WTC11 (cell line): Measurements from ENCODE around the gene HEBP1. TPM values are rescaled to one million over a fixed set of nuclear protein-coding genes. Genes with fewer than 3 reads are reported as not detected.

ENCODE experiments used
- ATAC-seq: fragments of 200-7000 bp; cut with Tn5 transposase; 2 replicates; pipeline ENCODE4 v1.10.0; 2021; ENCODE audit warnings: mild to moderate bottlenecking, moderate library complexity
- CTCF ChIA-PET: fragments of 300-600 bp; sonication (Branson Sonifier 250); formaldehyde crosslinking; loops from one replicate; lab custom pipeline; 2021; ENCODE audit warnings: antibody characterized with exemption; lab: Charles Lee
- POLR2A ChIA-PET: fragments of 350-600 bp; sonication (Branson Sonifier 250); formaldehyde crosslinking; loops from one replicate; lab custom pipeline; 2021; ENCODE audit warnings: antibody characterized with exemption; lab: Charles Lee
- DNase-seq: peaks from one replicate; pipeline ENCODE4 v3.0.0; 2021; ENCODE audit warnings: low spot score
- H3K27ac Mint-ChIP-seq: 2 replicates; pipeline ENCODE4 v1.8.0; 2021; ENCODE audit warnings: mixed read lengths
- H3K27me3 Mint-ChIP-seq: 2 replicates; pipeline ENCODE4 v1.8.0; 2021; ENCODE audit warnings: low read depth, mild to moderate bottlenecking, moderate library complexity, mixed read lengths
- H3K36me3 Mint-ChIP-seq: 2 replicates; pipeline ENCODE4 v1.8.0; 2021; ENCODE audit warnings: mixed read lengths
- H3K4me1 Mint-ChIP-seq: 2 replicates; pipeline ENCODE4 v1.8.0; 2022; ENCODE audit warnings: mixed read lengths
- H3K4me3 Mint-ChIP-seq: 2 replicates; pipeline ENCODE4 v1.8.0; 2021; ENCODE audit warnings: mild to moderate bottlenecking, moderate library complexity, mixed read lengths
- H3K9me3 Mint-ChIP-seq: 2 replicates; pipeline ENCODE4 v1.8.0; 2021; ENCODE audit warnings: mixed read lengths
- ATF1 ChIP-seq: sonication (generic); formaldehyde crosslinking; IDR thresholded peaks from 2 replicates; pipeline ENCODE4 v1.8.1; 2023; ENCODE audit warnings: mild to moderate bottlenecking, moderate library complexity, missing genetic modification reagents
- JAZF1 ChIP-seq: fragments of 250-450 bp; sonication (Bioruptor Pico); IDR thresholded peaks from 2 replicates; pipeline ENCODE4 v1.9.0; 2021; ENCODE audit warnings: moderate library complexity, mild to moderate bottlenecking, inconsistent platforms
- NFATC4 ChIP-seq: fragments of 250-450 bp; sonication (Bioruptor Pico); IDR thresholded peaks from 2 replicates; pipeline ENCODE4 v1.9.0; 2021; ENCODE audit warnings: mild to moderate bottlenecking
- SMAD3 ChIP-seq: sonication (generic); formaldehyde crosslinking; IDR thresholded peaks from 2 replicates; pipeline ENCODE4 v1.8.0; 2022; ENCODE audit warnings: missing genetic modification reagents, mild to moderate bottlenecking, borderline replicate concordance
- SMAD4 ChIP-seq: sonication (generic); formaldehyde crosslinking; IDR thresholded peaks from 2 replicates; pipeline ENCODE4 v1.8.0; 2022; ENCODE audit warnings: mild to moderate bottlenecking, missing genetic modification reagents
- TP53 ChIP-seq: sonication (generic); formaldehyde crosslinking; IDR thresholded peaks from 2 replicates; pipeline ENCODE4 v1.8.1; 2023; ENCODE audit warnings: mild to moderate bottlenecking, missing genetic modification reagents
- ZNF121 ChIP-seq: sonication (generic); formaldehyde crosslinking; IDR thresholded peaks from 2 replicates; pipeline ENCODE4 v1.8.0; 2023; ENCODE audit warnings: missing genetic modification reagents
- ZNF396 ChIP-seq: fragments of 250-450 bp; sonication (Bioruptor Pico); IDR thresholded peaks from 2 replicates; pipeline ENCODE4 v1.8.0; 2021; ENCODE audit warnings: mild to moderate bottlenecking, moderate library complexity, borderline replicate concordance
- ZNF671 ChIP-seq: fragments of 250-450 bp; sonication (Bioruptor Pico); IDR thresholded peaks from 2 replicates; pipeline ENCODE4 v1.8.0; 2021; ENCODE audit warnings: mild to moderate bottlenecking
- total RNA-seq: library from RNA; stranded (reverse); gene quantifications from 3 replicates; pipeline ENCODE4 v1.2.3, GENCODE V29; 2021
- TF ChIP-seq, protein P1 (sequence below): fragments of 200-600 bp; IDR thresholded peaks from 2 replicates; pipeline ENCODE4 v1.8.0; 2022; ENCODE audit warnings: antibody characterized with exemption
- TF ChIP-seq, protein P2 (sequence below): sonication (generic); formaldehyde crosslinking; IDR thresholded peaks from 2 replicates; pipeline ENCODE4 v1.8.1; 2022; ENCODE audit warnings: low read depth, mild to moderate bottlenecking, moderate library complexity, missing genetic modification reagents, borderline replicate concordance
- TF ChIP-seq, protein P3 (sequence below): sonication (generic); formaldehyde crosslinking; IDR thresholded peaks from 2 replicates; pipeline ENCODE4 v1.8.1; 2022; ENCODE audit warnings: mild to moderate bottlenecking, moderate library complexity, missing genetic modification reagents
- TF ChIP-seq, protein P4 (sequence below): sonication (generic); formaldehyde crosslinking; IDR thresholded peaks from 2 replicates; pipeline ENCODE4 v1.8.1; 2023; ENCODE audit warnings: mild to moderate bottlenecking, missing genetic modification reagents, moderate library complexity
- TF ChIP-seq, protein P5 (sequence below): sonication (generic); formaldehyde crosslinking; IDR thresholded peaks from 2 replicates; pipeline ENCODE4 v1.8.1; 2023; ENCODE audit warnings: mild to moderate bottlenecking, missing genetic modification reagents
- TF ChIP-seq, protein P6 (sequence below): sonication (generic); formaldehyde crosslinking; IDR thresholded peaks from 2 replicates; pipeline ENCODE4 v1.8.1; 2023; ENCODE audit warnings: mild to moderate bottlenecking, missing genetic modification reagents, borderline replicate concordance

Gene HEBP1
- total RNA-seq, 1 experiment from 2014 or later, result 61.8 TPM

DNA sequence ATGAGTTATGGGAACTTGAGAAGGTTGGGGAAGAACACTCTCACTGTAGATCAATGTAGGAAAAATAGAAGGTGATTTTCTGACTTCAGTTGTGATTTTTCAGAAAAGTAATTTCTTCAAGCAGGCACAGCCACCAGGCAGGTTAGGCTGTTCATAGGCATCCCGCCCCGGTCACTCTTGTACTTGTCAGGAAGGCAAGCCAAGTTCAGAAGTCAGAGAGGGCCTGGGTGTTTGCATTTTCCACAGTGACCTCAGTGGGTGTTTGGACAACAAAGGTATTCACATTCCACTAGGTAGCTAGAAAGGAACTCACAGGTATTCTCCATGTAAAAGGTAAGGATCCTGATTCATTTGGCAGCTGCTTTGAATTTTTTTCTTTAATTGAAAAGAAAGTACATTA, 41.2 kb upstream of the HEBP1 start:
- peaks cover 15% of the 10 kb centered on the region for H3K27me3 Mint-ChIP-seq
- H3K9me3 Mint-ChIP-seq, result no peaks in the 10 kb centered on the region
- H3K36me3 Mint-ChIP-seq, result no peaks in the 10 kb centered on the region
- H3K27ac Mint-ChIP-seq, result no peak overlapping the region
- H3K4me1 Mint-ChIP-seq, result peaks cover 33% of the 10 kb centered on the region
- ATAC-seq (no peak), DNase-seq (no peak)
- TF ChIP-seq ZNF671 (CRISPR knock-in tag), result no peak
- TF ChIP-seq ATF1 (CRISPR knock-in tag), result no peak
- TF ChIP-seq SMAD4 (CRISPR knock-in tag), result no peak
- TF ChIP-seq JAZF1 (CRISPR knock-in tag), result no peak
- TF ChIP-seq, protein P1, sequence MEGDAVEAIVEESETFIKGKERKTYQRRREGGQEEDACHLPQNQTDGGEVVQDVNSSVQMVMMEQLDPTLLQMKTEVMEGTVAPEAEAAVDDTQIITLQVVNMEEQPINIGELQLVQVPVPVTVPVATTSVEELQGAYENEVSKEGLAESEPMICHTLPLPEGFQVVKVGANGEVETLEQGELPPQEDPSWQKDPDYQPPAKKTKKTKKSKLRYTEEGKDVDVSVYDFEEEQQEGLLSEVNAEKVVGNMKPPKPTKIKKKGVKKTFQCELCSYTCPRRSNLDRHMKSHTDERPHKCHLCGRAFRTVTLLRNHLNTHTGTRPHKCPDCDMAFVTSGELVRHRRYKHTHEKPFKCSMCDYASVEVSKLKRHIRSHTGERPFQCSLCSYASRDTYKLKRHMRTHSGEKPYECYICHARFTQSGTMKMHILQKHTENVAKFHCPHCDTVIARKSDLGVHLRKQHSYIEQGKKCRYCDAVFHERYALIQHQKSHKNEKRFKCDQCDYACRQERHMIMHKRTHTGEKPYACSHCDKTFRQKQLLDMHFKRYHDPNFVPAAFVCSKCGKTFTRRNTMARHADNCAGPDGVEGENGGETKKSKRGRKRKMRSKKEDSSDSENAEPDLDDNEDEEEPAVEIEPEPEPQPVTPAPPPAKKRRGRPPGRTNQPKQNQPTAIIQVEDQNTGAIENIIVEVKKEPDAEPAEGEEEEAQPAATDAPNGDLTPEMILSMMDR, result no peak
- TF ChIP-seq, protein P2, sequence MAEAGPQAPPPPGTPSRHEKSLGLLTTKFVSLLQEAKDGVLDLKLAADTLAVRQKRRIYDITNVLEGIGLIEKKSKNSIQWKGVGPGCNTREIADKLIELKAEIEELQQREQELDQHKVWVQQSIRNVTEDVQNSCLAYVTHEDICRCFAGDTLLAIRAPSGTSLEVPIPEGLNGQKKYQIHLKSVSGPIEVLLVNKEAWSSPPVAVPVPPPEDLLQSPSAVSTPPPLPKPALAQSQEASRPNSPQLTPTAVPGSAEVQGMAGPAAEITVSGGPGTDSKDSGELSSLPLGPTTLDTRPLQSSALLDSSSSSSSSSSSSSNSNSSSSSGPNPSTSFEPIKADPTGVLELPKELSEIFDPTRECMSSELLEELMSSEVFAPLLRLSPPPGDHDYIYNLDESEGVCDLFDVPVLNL, result no peak
- TF ChIP-seq SMAD3 (CRISPR knock-in tag), result no peak
- no peak for TF ChIP-seq NFATC4 (CRISPR knock-in tag)
- TF ChIP-seq, protein P3, sequence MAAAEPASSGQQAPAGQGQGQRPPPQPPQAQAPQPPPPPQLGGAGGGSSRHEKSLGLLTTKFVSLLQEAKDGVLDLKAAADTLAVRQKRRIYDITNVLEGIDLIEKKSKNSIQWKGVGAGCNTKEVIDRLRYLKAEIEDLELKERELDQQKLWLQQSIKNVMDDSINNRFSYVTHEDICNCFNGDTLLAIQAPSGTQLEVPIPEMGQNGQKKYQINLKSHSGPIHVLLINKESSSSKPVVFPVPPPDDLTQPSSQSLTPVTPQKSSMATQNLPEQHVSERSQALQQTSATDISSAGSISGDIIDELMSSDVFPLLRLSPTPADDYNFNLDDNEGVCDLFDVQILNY (CRISPR knock-in tag), result no peak
- TF ChIP-seq, protein P4, sequence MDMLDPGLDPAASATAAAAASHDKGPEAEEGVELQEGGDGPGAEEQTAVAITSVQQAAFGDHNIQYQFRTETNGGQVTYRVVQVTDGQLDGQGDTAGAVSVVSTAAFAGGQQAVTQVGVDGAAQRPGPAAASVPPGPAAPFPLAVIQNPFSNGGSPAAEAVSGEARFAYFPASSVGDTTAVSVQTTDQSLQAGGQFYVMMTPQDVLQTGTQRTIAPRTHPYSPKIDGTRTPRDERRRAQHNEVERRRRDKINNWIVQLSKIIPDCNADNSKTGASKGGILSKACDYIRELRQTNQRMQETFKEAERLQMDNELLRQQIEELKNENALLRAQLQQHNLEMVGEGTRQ (CRISPR knock-in tag), result no peak
- TF ChIP-seq TP53 (CRISPR knock-in tag), result no peak
- no peak for TF ChIP-seq ZNF121 (CRISPR knock-in tag)
- TF ChIP-seq, protein P5, sequence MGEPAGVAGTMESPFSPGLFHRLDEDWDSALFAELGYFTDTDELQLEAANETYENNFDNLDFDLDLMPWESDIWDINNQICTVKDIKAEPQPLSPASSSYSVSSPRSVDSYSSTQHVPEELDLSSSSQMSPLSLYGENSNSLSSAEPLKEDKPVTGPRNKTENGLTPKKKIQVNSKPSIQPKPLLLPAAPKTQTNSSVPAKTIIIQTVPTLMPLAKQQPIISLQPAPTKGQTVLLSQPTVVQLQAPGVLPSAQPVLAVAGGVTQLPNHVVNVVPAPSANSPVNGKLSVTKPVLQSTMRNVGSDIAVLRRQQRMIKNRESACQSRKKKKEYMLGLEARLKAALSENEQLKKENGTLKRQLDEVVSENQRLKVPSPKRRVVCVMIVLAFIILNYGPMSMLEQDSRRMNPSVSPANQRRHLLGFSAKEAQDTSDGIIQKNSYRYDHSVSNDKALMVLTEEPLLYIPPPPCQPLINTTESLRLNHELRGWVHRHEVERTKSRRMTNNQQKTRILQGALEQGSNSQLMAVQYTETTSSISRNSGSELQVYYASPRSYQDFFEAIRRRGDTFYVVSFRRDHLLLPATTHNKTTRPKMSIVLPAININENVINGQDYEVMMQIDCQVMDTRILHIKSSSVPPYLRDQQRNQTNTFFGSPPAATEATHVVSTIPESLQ (CRISPR knock-in tag), result no peak
- TF ChIP-seq, protein P6, sequence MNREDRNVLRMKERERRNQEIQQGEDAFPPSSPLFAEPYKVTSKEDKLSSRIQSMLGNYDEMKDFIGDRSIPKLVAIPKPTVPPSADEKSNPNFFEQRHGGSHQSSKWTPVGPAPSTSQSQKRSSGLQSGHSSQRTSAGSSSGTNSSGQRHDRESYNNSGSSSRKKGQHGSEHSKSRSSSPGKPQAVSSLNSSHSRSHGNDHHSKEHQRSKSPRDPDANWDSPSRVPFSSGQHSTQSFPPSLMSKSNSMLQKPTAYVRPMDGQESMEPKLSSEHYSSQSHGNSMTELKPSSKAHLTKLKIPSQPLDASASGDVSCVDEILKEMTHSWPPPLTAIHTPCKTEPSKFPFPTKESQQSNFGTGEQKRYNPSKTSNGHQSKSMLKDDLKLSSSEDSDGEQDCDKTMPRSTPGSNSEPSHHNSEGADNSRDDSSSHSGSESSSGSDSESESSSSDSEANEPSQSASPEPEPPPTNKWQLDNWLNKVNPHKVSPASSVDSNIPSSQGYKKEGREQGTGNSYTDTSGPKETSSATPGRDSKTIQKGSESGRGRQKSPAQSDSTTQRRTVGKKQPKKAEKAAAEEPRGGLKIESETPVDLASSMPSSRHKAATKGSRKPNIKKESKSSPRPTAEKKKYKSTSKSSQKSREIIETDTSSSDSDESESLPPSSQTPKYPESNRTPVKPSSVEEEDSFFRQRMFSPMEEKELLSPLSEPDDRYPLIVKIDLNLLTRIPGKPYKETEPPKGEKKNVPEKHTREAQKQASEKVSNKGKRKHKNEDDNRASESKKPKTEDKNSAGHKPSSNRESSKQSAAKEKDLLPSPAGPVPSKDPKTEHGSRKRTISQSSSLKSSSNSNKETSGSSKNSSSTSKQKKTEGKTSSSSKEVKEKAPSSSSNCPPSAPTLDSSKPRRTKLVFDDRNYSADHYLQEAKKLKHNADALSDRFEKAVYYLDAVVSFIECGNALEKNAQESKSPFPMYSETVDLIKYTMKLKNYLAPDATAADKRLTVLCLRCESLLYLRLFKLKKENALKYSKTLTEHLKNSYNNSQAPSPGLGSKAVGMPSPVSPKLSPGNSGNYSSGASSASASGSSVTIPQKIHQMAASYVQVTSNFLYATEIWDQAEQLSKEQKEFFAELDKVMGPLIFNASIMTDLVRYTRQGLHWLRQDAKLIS (CRISPR knock-in tag), result no peak
- TF ChIP-seq ZNF396 (CRISPR knock-in tag), result no peak
- H3K4me3 Mint-ChIP-seq, result no peak overlapping the region
- ChIA-PET POLR2A (no interaction called here), CTCF (interaction anchor here (1.4 to 1.8 kb wide), 2 partner anchors 38 to 171 kb away, joined by 4 to 6 read pairs; no protein-coding TSS in a partner anchor)
